Measurements from ENCODE around the gene YOD1.

Gene YOD1

DNA sequence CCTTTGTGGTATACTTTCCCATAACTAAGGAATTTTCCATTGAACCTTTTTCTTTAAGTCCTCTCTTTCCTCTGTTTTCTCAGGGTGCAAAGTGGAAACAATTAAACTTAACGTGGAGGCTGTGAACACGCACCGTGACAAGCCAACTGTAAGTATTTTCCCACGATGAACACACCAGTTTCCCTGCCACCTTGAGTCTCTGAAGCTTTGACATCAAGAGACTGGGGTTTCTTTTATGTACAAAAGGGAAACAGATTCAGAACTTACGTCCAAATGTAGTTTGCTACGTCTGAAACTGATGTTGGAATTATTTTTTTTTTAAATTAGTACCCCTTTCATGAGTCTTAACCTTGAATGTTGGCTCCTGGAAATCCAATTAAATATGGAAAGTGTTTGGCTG lies 20.4 kb upstream of the YOD1 start:
- DNase-seq, result no peak

DNA sequence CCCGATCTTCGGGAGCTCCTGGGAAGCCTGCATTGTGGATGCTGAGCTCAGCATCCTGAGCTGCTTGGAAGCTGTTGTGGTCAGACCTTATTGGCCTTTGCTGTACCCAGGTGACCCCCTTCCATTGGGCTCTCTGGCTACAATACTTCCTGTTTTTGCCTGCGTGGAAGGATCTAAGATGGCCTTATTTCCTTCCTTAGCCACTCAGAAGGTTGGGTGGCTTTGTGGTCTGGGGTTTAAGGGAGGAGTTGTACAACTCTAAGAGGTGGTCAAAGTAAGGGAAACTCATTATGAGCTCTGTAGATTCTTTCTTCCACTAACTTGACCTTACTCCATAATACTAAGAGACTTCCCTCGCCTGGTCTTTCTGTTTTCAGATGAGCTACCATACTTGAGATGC lies 19.8 kb upstream of the YOD1 start:
- DNase-seq, result no peak

DNA sequence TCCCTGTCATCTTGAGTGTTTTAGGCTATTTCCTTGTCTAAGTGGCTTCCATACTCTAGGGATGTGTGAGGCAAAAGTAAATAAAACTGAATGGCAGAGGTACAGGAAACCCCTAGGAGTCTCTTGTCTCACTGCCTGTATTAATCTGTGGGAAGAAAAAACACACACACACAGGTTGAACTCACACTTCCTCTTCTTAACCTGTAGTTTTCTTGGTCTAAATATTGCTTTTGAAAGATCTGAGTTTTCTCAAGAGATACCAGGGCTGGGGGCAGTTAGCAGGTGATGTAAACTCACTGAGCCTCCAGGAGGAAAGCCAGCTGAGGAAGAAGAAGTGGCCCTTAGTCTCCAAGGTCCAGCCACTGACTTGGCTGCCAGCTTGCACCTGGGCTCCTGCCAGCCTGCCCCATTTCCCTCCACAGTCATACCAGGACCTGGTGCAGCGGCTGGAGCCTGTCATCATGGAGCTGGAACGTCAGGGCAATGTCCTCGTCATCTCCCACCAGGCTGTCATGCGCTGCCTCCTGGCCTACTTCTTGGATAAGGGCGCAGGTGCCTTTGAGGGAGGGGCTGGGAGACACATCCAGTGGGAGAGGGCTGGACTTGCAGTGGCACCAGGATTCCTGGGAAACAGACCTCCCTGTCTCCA lies 19.0 kb upstream of the YOD1 start:
- DNase-seq, result no peak

DNA sequence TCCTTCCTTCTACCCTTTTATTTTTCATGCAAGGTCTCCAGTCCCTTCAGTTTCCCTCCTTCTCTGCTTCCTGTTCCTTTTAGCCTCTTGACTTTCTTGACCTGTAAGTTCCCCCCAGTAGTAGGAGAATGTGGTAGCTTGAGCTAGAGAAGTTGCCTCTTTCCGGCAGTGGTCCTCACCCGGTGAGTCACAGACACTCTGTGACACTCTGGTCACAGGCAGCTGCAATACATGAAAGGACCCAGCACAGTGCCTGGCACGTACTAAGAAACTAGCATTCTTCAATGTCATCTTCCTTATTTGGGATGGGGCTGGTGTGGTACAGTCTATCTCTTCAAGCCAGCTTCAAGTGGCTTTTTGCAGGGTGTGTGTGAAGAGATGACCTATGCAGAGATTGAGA lies 18.1 kb upstream of the YOD1 start:
- DNase-seq, result no peak

DNA sequence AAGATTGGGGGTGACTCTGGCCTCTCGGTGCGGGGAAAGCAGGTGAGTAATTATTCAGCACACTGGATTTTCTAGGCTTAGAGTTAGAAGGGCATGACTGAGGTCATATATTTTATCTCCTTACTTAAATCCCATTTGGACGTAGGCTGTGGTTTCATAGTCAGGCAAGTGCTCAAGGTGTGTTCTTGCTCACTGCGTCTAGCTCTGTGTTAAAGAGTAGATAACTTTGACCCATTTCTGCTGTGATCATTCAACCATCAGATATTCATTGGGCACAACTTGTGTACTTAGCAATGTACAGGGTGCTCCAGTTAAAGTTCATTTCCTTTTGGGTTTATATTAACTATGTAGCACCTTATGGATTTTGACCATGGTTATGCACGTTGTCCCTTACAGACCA lies 16.7 kb upstream of the YOD1 start:
- no peak for DNase-seq

DNA sequence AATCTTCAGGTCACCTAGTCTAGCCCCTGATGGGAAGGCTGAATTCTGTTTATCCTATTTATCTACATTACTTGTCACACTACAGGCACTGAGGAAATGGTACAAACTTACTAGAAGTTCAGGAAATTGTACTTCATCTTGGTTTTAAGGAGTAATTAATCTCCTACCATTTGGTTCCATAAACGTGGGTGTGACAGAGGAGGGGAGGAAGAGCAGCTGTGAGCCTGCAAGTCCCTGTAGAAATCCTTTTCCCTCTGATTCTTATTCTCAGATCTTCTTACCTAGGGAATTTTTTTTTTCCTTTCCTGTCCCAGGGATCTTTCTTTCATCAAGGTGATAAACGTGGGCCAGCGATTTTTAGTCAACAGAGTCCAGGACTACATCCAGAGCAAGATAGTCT lies 16.2 kb upstream of the YOD1 start:
- DNase-seq, result no peak

DNA sequence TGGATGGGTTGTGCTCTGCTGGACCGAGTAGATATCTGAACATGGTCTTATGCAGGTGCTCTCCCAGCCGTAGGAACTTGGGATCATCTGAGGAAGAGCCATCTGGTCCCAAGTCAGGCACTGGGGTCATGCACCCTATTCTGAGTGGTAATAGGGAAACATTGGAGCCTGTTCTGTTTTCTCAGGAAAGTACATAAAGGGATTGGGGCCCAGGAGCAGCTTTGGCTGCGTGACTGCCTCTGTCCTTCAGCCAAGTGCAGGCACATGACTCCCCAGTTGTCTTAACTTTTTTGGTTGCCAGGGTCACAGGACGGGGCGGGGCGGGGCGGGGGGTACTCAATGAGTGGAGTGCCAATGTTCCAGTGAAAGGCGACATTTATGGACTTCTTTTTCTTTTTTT lies 13.6 kb upstream of the YOD1 start:
- no peak for DNase-seq

DNA sequence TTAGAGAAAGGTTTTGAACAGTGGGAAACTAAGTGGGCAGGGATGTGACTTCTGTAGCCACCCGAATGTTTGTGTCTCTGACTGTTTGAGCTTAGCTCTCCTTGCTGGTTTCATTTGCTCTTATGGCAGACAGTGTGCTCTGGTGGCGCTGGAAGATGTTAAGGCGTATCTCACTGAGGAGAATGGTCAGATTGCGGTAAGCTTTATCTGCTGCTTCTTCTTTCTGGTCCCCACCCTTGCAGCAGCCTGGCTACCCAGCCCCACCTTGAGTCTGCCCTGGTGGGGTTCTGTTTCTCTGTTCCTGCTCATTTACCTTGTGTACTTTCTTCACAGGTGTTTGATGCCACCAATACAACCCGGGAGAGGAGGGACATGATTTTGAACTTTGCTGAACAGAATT lies 12.0 kb upstream of the YOD1 start:
- DNase-seq, result no peak

DNA sequence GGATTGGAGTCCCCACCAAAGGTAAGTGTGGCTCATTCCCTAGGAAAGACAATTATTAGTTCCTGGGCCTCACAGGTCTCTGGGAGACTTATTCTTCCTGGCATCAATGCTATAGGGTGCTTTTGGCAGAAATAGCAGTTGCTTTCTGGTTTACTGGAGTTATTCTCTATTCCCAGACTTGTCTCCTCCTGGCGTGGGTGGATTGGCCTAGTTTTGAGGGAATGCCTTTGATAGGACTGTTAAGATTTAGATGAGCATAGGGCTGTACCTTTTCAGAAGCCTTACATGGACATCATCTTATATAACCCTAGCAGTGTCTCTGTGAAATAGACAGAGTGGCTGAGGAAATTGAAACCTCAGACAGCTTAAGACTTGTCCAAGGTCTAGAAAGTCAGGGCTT lies 11.1 kb upstream of the YOD1 start:
- no peak for DNase-seq

DNA sequence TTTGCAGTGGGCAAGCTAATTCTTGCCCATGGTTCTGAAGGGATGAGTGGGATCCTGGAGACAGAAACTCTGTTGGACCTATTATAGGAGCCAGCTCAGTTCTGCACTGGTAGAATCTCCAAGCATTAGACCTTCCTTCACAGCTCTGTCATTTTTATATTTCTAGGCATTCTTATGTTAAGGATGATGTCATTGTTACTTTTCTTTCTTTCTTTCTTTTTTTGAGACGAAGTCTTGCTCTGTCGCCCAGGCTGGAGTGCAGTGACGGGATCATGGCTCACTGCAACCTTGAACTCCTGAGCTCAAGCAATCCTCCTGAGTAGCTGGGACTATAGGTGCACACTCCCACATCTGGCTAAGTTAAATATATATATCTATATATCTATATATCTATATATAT lies 9.6 kb upstream of the YOD1 start:
- DNase-seq, result no peak

DNA sequence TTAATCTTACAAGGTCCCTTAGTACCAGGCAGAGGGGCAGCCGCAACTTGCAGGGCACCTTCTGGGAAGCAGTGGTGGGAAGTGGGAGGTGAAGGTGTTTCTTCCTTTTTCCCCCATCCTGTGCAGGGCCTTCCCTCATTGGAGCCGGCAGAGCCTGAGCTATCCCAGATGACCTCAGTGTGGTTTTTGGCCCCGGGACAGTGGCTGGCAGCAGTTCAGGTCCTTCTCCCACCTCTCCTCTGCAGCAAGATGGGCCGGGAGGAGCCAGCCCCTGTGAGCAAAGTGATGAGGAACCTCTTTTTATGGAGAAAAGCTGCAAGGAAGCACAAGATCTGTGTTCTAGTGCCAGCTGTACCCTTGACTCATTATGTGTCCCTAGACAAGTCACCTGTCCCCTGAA lies 8.9 kb upstream of the YOD1 start:
- no peak for DNase-seq

DNA sequence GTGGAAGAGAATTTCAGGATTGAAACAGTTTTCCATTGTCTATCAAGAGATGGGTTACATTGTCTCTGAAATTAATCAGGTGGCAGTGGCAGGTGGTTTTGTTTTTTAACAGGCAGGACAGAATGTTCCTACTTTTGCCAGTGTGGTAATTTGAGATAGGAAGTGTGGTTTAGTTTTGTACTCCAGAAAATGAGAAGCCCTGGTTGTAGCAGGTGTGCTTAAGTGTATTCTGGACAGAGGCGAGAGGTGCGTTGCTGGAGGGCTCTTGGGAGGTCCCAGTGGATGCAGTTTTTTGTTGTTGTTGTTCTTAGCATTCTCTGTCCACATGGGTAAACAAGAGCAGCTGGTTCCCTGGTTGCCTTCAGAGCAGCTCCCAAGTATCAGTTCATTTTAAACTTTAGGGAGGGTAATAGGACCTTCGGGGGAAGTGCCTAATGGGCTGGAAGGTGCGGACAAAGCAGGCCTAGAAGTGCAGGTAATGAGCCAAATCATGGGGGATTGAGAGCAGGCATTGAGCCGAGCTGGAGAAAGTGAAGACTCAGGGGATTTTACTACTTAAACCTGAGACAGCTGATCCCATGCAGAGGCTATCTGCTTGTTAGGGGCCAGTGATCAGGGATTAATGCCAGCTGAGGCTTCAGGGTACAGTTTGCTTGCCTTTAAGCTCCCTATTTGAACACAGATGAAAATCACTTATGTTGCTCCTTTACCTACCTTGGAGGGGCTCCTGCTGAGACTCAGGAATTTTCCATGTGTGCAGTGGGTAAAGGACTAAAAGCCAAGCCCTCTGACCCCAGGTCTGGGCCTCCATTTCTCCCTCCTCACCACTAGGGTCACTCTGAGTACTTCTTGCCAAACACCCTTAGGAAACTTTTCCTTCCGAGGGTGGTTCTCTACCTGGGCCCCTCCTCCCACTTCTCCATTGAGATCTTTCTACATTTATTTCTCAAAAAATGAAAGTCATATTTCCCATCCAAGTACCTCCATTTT lies 8.2 kb upstream of the YOD1 start:
- peak; percentile 90 for DNase-seq

DNA sequence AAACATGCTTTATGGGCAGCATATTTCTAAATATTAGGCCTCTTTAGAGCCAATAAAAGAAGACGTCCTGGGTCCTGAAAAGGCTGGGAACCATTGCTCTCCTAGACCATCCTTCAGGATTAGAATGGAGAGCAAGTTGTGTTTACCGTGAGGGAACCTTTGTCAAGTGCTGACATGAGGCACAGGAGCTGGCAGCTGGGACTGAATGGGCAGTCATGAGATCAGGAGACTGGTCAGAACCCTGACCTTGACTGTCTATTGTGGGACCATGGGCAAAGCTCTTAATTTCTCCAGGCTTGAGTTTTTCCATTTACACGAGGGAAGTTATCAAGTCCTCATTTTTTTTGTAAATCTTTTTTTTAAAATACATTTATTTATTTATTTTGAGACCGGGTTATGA lies 7.2 kb upstream of the YOD1 start:
- DNase-seq, result no peak

DNA sequence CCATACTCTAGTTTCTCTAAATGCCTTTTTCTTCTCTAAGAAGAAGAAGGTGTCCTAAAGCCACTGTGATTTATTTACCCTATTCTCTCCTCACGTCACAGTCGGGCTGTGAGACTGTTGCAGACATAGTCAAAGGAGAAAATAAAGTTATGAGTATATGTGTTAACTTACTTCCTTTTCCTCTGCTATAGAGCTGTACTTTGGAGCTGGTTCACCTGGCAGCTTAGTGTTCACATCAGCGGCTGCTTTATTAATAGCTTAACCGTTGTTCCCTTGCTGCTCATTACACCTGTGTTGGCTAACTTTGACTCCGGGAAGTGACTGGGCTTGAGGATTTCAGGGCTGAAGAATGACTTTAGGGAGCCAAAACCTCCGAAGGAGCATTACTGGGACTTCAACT lies 5.7 kb upstream of the YOD1 start:
- no peak for DNase-seq

DNA sequence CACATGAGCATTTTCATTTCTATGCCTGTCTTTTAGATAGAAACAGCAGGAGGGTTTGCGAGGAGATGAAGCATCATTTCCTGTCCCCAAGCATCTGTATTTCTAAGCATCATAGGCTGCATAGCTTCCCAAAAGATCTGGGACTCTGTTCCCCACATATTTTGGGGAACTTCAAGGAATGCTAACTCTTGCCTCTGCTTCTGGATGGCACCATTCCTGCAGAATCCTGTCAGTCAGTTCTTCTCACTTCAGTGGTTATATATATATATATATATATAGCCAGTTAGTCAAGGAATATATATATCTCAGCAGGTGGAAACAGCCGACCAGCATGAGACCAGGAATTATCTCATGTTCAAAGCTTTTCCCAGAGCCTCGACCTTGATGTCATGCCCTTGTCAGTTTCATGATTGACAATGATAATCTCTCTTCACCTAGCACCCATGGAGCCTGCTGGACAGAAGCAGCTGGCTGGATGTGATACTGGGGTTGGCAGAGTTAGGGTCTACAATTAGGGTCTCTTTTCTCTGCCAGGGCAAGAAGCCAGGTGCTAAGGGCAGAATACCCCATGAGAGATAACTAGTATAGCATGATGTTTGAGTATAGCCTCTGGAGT lies 4.5 kb upstream of the YOD1 start:
- no peak for DNase-seq

DNA sequence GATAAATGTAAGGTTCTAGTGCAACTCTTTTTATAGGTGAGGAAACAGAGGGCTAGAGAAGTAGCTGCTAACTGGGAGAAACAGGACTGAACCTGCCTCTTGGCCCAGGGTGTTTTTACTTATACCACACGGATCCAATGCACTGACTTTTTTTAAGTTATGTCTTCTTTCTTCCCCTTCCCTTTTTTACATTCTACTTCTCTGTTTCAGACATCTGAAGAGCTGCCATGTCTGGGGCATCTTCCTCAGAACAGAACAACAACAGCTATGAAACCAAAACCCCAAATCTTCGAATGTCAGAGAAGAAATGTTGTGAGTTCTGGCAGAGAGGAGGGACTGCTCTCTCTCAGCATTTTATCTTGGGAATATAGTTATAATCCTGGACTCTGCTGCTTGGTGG lies 3.5 kb upstream of the YOD1 start:
- DNase-seq, result no peak

DNA sequence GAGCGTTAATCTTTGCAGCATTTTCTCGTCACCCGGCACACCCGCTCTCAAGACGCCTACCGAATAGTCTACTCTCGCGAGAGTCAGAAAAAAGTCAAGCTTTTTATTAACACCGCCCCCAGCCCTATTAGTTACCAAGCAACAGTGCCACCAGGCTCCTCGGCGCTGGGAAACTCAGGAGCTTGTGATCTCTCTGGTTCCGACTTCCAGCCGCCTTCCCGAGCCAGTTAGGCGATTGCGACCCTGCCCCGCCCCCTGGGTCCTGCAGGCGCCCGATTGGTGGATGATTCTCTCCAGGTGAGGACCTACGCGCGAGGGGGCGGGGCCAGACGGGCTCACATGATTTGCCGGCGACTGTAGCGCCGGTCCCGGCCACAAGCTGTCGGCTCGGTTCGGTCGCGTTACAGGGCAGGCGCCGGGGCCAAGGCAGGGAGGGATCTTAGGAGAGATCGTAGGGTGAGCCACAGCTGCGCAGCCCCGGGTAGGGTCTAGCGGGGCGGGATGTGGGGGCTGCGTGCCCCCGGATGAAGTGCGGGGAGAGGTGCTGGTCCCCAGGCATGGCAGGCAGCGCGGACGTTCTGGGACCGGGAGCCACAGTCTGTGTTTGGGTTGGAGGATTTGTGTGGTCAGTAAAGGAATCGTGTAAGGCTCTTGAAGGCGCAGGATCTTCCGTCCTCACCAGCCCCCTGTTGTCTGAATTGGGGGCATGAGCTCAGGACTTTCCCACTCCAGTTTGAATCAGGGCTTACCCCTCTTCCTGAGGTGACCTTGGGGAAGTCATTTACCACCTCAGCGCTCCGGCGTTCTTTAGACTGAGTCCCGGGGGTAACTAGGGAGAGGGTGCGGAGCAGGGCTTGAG lies 2.1 kb upstream of the YOD1 start, which contains the start of gene PFKFB2:
TSS of gene PFKFB2 (plus strand) at position 365 of the 859 bp plus-strand sequence. CDS start 1,443 bp downstream, outside the sequence.
- DNase-seq, result peak; percentile 99

DNA sequence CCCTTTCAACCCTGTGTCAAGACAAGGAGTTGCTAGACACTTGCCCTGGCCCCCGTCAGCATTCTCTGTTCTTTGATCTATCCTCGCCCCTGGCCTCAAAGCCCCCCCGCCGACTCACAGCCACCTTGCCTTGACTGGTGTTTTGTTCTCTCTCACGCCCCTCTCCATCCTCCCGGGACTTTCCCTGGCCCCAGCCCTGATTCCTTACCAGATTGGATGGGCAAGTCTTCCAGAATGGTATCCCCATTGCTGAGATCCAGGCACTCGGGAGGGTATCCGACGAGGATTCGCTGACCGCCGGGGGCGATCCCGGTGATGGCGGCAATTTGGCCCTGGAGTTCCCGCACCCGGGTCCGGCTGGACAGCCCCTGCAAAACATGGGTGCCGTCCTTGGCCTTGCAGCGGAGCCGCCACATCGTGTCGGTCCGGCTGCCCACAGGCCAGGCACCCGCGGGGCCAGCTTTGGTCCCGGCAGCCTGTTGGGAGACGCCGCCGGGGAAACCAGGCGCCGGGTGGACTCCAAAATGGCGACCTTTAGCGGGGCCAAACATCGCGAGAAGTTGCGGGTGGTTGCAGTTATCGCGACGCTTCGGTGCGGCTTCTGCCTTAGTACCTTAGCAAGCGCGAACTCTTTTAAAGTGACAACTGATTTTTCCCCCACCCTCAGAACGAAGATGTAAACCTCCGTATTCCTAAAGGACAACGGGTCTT lies 373 bp downstream of the YOD1 start:
- DNase-seq, result peak; percentile 91

DNA sequence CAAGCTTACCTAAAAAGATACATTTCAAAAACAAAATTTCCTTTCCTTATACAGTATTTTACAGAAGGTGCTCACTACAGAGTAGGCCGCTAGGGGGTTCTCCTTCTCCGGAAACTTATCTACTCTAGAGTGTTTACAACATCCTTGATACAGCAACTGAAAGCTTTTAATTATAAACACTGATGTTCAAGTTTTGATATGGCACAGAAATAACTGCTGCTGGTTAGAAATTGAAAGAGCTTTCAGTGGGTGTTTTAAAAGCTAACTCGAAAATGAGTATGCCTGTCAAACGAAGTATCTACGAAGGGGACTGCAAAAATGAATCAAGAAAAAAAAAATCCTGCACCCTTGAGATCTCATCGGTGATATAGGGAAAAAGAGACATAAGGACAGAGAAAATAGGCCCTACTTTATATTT lies 1.0 kb downstream of the YOD1 start:
- DNase-seq, result peak; percentile 62

DNA sequence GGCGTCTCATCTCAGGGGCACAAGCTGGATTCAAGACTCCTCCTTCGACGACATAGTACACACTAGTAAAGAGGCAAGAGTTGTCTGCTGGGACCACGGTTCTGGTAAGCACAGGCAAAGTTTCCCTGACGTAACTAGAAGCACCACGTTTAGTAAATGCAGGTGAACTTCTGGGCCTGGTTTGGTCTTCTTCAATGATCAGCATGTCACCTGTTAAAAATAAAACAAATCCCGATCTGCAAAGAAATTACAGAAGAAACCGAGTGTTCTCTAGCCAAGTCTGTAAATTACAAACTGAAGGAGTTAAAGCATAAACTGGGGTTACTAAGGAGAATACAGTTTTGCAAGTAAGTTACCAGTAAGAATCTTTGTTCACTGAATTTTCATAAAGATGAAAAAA lies 1.5 kb downstream of the YOD1 start:
- DNase-seq, result no peak

DNA sequence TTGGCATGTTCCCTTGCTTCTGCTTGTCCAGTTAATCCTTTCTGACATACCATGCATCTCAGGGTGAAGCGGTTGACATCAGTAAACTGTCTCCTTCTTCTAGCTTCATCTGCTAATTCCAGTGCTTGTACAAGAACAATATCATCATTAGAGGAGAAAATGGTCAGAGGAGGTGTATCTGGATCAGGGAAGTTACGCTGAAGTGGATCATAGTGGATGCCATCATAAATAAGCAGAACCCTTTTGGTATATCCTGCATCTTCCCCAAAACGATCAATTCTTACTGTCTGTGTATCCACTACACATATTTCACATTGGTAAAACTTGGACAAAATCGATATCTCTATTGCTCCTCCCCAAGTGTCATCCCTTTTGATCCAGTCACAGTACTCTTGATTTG lies 2.0 kb downstream of the YOD1 start:
- DNase-seq, result no peak

DNA sequence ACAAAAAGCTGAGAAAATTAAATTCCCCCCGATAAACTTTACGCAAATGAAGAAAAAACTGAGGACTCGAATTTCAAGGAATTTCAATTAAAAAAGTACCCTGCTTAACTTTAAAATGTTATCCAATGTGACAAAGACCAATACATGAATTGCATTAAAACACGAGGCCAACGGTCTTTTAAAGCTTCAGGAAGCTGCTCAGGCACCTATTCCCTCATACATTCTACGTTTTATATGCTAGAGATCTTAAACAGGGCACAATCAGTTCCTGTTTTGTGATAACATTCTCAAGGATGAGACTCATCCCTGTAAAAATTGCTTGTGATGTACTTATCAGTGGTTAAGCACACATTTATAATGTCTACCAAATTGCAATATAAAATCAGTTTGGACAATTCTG lies 3.0 kb downstream of the YOD1 start:
- no peak for DNase-seq

All from NCI-H1105 treated with DMSO at 0.1 percent for 48 hours (cell line).